Measurements from ENCODE around the gene RTN4.

The RTN4 gene

DNA sequence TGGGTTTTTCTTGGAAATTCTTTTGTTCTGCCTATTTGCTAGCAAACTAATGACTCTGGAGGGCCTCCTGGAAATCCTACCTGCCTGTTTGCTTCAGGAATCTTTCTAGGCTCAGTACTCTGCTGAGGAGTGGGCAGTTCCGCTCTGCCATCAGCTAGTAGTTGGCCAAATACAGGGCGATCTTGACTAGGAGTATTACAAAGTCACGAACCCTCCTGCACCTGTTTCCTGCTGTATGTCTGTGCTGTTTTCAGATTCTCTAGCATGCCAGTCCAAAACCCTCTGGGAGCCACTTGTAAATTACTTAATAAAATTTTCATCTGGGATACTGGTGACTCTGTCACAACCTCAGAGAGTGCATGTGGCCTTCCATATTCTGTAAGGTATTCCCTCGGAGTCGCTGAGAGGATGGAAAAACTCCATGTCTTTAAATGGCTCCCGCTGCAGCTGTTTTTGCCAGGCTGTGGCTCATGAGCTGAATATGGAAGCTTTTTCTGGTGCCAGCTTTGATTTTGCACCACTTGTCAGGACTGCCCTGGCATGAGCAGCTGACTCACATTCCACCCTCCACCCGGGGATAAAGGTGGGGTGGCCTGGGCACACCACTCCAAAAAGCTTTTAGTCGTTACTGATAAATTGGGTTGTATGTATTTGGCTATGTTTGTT, 123.0 kb downstream of the RTN4 start:
- no peak for ATAC-seq

DNA sequence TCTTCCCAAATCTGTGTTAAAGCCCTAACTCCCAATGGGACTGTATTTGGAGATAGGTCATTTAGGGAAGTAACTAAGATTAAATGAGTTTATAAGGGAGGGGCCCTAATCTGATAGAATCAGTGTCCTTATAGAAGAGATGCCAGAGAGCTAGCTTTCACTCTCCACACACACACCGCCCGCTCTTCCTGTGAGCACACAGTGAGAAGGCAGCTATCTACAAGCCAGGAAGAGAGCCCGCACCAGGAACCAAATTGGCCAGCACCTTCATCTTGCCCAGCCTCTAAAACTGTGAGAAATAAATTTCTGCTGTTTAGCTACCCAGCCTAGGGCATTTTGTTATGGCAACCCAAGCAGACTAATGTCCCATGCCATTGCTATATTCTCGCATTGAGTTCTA, 125.2 kb downstream of the RTN4 start:
- TF ChIP-seq SNAI2 (CRISPR knock-in tag; IDR thresholded peaks at IDR 0.05) (no peak), ZC3H10 (CRISPR knock-in tag; IDR thresholded peaks at IDR 0.05) (no peak), ZNF70 (CRISPR knock-in tag; IDR thresholded peaks at IDR 0.05) (no peak), PPARA (CRISPR knock-in tag; IDR thresholded peaks at IDR 0.05; ENCODE audit: borderline replicate concordance) (no peak), ZFP3 (CRISPR knock-in tag; IDR thresholded peaks at IDR 0.05) (no peak), GLIS3 (CRISPR knock-in tag; IDR thresholded peaks at IDR 0.05) (no peak), BACH2 (CRISPR knock-in tag; IDR thresholded peaks at IDR 0.05; ENCODE audit: borderline replicate concordance) (no peak), RARB (CRISPR knock-in tag; IDR thresholded peaks at IDR 0.05) (no peak), CSDC2 (CRISPR knock-in tag; IDR thresholded peaks at IDR 0.05) (no peak)
- TF ChIP-seq, protein P1, sequence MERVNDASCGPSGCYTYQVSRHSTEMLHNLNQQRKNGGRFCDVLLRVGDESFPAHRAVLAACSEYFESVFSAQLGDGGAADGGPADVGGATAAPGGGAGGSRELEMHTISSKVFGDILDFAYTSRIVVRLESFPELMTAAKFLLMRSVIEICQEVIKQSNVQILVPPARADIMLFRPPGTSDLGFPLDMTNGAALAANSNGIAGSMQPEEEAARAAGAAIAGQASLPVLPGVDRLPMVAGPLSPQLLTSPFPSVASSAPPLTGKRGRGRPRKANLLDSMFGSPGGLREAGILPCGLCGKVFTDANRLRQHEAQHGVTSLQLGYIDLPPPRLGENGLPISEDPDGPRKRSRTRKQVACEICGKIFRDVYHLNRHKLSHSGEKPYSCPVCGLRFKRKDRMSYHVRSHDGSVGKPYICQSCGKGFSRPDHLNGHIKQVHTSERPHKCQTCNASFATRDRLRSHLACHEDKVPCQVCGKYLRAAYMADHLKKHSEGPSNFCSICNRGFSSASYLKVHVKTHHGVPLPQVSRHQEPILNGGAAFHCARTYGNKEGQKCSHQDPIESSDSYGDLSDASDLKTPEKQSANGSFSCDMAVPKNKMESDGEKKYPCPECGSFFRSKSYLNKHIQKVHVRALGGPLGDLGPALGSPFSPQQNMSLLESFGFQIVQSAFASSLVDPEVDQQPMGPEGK (CRISPR knock-in tag; IDR thresholded peaks at IDR 0.05; ENCODE audit: borderline replicate concordance), result no peak

More for the DNA sequence above, 123.0 kb downstream of the RTN4 start:
- no peak for TF ChIP-seq SNAI2 (CRISPR knock-in tag; IDR thresholded peaks at IDR 0.05)
- TF ChIP-seq CSDC2 (CRISPR knock-in tag; IDR thresholded peaks at IDR 0.05), result no peak
- no peak for TF ChIP-seq RARB (CRISPR knock-in tag; IDR thresholded peaks at IDR 0.05)
- TF ChIP-seq TOX (CRISPR knock-in tag; IDR thresholded peaks at IDR 0.05; ENCODE audit: borderline replicate concordance), result no peak
- TF ChIP-seq ZFP3 (CRISPR knock-in tag; IDR thresholded peaks at IDR 0.05), result no peak
- TF ChIP-seq ZC3H10 (CRISPR knock-in tag; IDR thresholded peaks at IDR 0.05), result no peak
- TF ChIP-seq, protein P2, sequence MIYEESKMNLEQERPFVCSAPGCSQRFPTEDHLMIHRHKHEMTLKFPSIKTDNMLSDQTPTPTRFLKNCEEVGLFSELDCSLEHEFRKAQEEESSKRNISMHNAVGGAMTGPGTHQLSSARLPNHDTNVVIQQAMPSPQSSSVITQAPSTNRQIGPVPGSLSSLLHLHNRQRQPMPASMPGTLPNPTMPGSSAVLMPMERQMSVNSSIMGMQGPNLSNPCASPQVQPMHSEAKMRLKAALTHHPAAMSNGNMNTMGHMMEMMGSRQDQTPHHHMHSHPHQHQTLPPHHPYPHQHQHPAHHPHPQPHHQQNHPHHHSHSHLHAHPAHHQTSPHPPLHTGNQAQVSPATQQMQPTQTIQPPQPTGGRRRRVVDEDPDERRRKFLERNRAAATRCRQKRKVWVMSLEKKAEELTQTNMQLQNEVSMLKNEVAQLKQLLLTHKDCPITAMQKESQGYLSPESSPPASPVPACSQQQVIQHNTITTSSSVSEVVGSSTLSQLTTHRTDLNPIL (CRISPR knock-in tag; IDR thresholded peaks at IDR 0.05; ENCODE audit: low read depth), result no peak
- TF ChIP-seq PPARA (CRISPR knock-in tag; IDR thresholded peaks at IDR 0.05; ENCODE audit: borderline replicate concordance), result no peak
- no peak for TF ChIP-seq ZNF8 (CRISPR knock-in tag; IDR thresholded peaks at IDR 0.05)
- TF ChIP-seq BACH2 (CRISPR knock-in tag; IDR thresholded peaks at IDR 0.05; ENCODE audit: borderline replicate concordance), result no peak
- TF ChIP-seq ZFP30 (CRISPR knock-in tag; IDR thresholded peaks at IDR 0.05), result no peak
- TF ChIP-seq ZNF70 (CRISPR knock-in tag; IDR thresholded peaks at IDR 0.05), result no peak
- TF ChIP-seq ARNTL (CRISPR knock-in tag; IDR thresholded peaks at IDR 0.05; ENCODE audit: borderline replicate concordance, low read depth), result no peak
- TF ChIP-seq, protein P3, sequence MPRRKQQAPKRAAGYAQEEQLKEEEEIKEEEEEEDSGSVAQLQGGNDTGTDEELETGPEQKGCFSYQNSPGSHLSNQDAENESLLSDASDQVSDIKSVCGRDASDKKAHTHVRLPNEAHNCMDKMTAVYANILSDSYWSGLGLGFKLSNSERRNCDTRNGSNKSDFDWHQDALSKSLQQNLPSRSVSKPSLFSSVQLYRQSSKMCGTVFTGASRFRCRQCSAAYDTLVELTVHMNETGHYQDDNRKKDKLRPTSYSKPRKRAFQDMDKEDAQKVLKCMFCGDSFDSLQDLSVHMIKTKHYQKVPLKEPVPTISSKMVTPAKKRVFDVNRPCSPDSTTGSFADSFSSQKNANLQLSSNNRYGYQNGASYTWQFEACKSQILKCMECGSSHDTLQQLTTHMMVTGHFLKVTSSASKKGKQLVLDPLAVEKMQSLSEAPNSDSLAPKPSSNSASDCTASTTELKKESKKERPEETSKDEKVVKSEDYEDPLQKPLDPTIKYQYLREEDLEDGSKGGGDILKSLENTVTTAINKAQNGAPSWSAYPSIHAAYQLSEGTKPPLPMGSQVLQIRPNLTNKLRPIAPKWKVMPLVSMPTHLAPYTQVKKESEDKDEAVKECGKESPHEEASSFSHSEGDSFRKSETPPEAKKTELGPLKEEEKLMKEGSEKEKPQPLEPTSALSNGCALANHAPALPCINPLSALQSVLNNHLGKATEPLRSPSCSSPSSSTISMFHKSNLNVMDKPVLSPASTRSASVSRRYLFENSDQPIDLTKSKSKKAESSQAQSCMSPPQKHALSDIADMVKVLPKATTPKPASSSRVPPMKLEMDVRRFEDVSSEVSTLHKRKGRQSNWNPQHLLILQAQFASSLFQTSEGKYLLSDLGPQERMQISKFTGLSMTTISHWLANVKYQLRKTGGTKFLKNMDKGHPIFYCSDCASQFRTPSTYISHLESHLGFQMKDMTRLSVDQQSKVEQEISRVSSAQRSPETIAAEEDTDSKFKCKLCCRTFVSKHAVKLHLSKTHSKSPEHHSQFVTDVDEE (CRISPR knock-in tag; IDR thresholded peaks at IDR 0.05), result no peak
- TF ChIP-seq ISL1 (CRISPR knock-in tag; IDR thresholded peaks at IDR 0.05), result no peak
- TF ChIP-seq, protein P4, sequence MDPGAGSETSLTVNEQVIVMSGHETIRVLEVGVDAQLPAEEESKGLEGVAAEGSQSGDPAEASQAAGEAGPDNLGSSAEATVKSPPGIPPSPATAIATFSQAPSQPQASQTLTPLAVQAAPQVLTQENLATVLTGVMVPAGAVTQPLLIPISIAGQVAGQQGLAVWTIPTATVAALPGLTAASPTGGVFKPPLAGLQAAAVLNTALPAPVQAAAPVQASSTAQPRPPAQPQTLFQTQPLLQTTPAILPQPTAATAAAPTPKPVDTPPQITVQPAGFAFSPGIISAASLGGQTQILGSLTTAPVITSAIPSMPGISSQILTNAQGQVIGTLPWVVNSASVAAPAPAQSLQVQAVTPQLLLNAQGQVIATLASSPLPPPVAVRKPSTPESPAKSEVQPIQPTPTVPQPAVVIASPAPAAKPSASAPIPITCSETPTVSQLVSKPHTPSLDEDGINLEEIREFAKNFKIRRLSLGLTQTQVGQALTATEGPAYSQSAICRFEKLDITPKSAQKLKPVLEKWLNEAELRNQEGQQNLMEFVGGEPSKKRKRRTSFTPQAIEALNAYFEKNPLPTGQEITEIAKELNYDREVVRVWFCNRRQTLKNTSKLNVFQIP (CRISPR knock-in tag; IDR thresholded peaks at IDR 0.05; ENCODE audit: borderline replicate concordance, low read depth), result no peak

DNA sequence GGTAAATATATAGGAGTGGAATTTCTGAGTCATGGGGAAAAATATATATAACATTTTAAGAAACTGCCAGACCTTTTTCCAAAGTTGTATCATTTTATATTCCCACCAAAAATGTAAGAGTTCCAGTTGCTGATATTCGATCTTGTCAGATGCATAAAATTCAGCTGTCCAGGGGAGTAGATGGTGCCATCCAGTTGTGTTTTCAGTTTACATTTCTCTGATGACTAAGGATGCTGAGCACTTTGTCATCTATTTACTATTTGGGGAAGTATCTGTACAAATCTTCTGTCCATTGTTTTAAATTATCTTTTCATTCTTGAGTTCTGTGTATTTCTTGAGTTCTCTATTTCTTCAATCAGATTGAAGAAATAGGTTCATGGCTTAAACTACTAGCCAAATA, 126.1 kb downstream of the RTN4 start:
- no peak for ATAC-seq
- TF ChIP-seq ZFP30 (CRISPR knock-in tag; IDR thresholded peaks at IDR 0.05) (no peak), ZFP3 (CRISPR knock-in tag; IDR thresholded peaks at IDR 0.05) (no peak), TOX (CRISPR knock-in tag; IDR thresholded peaks at IDR 0.05; ENCODE audit: borderline replicate concordance) (no peak), ARNTL (CRISPR knock-in tag; IDR thresholded peaks at IDR 0.05; ENCODE audit: borderline replicate concordance, low read depth) (no peak), ZC3H10 (CRISPR knock-in tag; IDR thresholded peaks at IDR 0.05) (no peak), SNAI2 (CRISPR knock-in tag; IDR thresholded peaks at IDR 0.05) (no peak), CSDC2 (CRISPR knock-in tag; IDR thresholded peaks at IDR 0.05) (no peak), ESRRG (CRISPR knock-in tag; IDR thresholded peaks at IDR 0.05) (no peak), BACH2 (CRISPR knock-in tag; IDR thresholded peaks at IDR 0.05; ENCODE audit: borderline replicate concordance) (no peak), TCF4 (CRISPR knock-in tag; IDR thresholded peaks at IDR 0.05; ENCODE audit: borderline replicate concordance) (no peak)
- TF ChIP-seq, protein P5, sequence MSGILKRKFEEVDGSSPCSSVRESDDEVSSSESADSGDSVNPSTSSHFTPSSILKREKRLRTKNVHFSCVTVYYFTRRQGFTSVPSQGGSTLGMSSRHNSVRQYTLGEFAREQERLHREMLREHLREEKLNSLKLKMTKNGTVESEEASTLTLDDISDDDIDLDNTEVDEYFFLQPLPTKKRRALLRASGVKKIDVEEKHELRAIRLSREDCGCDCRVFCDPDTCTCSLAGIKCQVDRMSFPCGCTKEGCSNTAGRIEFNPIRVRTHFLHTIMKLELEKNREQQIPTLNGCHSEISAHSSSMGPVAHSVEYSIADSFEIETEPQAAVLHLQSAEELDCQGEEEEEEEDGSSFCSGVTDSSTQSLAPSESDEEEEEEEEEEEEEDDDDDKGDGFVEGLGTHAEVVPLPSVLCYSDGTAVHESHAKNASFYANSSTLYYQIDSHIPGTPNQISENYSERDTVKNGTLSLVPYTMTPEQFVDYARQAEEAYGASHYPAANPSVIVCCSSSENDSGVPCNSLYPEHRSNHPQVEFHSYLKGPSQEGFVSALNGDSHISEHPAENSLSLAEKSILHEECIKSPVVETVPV (CRISPR knock-in tag; IDR thresholded peaks at IDR 0.05), result no peak
- TF ChIP-seq, protein P3 (CRISPR knock-in tag; IDR thresholded peaks at IDR 0.05), result no peak
- TF ChIP-seq, protein P2 (CRISPR knock-in tag; IDR thresholded peaks at IDR 0.05; ENCODE audit: low read depth), result no peak

More for the DNA sequence above, 125.2 kb downstream of the RTN4 start:
- no peak for ATAC-seq
